HEK293T (cell line): ENCODE measurements around the gene RAB5B.
"Not testable (repeated sequence)": the region's sequence is repeated elsewhere in the genome, so short reads cannot be mapped to it uniquely, and the experiment has no call there.

Experiments
- CTCF ChIA-PET: fragments of 350-600 bp; formaldehyde crosslinking; extraction: SDS; loops from one replicate; lab custom pipeline; 2021; ENCODE audit warnings: antibody characterized with exemption, inconsistent platforms; lab: Yijun Ruan, JAX
- POLR2A ChIA-PET: fragments of 350-600 bp; formaldehyde crosslinking; extraction: SDS; loops from one replicate; lab custom pipeline; 2020; ENCODE audit warnings: antibody characterized with exemption, inconsistent platforms; lab: Yijun Ruan, JAX
- DNase-seq: peaks from one replicate; pipeline ENCODE4 v3.0.0; 2012; ENCODE audit warnings: mixed read lengths; ENCODE audit errors: extremely low spot score
- ARNT ChIP-seq: fragments of 450-650 bp; IDR thresholded peaks from 2 replicates; pipeline ENCODE4 v1.6.1; 2017; ENCODE audit warnings: mild to moderate bottlenecking
- BHLHE40 ChIP-seq: fragments of 450-650 bp; IDR thresholded peaks from 2 replicates; pipeline ENCODE4 v1.6.1; 2016; ENCODE audit warnings: mild to moderate bottlenecking, moderate library complexity, borderline replicate concordance
- CTBP1 ChIP-seq: fragments of 450-650 bp; IDR thresholded peaks from 2 replicates; pipeline ENCODE4 v1.6.1; 2016; ENCODE audit warnings: borderline replicate concordance
- ELF4 ChIP-seq: fragments of 450-650 bp; IDR thresholded peaks from 2 replicates; pipeline ENCODE4 v1.6.1; 2017; ENCODE audit warnings: antibody characterized with exemption
- FOXA1 ChIP-seq: fragments of 450-650 bp; IDR thresholded peaks from 2 replicates; pipeline ENCODE4 v1.6.1; 2016; ENCODE audit warnings: mild to moderate bottlenecking
- FOXK2 ChIP-seq: fragments of 450-650 bp; IDR thresholded peaks from 2 replicates; pipeline ENCODE4 v1.6.1; 2016; ENCODE audit warnings: mild to moderate bottlenecking
- FOXM1 ChIP-seq: fragments of 450-650 bp; IDR thresholded peaks from 2 replicates; pipeline ENCODE4 v1.6.1; 2017; ENCODE audit warnings: mild to moderate bottlenecking, borderline replicate concordance
- HDGF ChIP-seq: fragments of 450-650 bp; IDR thresholded peaks from 2 replicates; pipeline ENCODE4 v1.6.1; 2017; ENCODE audit warnings: antibody characterized with exemption, borderline replicate concordance
- L3MBTL2 ChIP-seq: fragments of 450-650 bp; conservative IDR thresholded peaks from 2 replicates; pipeline ENCODE4 v1.6.1; 2016; ENCODE audit warnings: mild to moderate bottlenecking
- LEF1 ChIP-seq: fragments of 450-650 bp; IDR thresholded peaks from 2 replicates; pipeline ENCODE4 v1.6.1; 2017; ENCODE audit warnings: mild to moderate bottlenecking, borderline replicate concordance
- NFRKB ChIP-seq: fragments of 450-650 bp; IDR thresholded peaks from 2 replicates; pipeline ENCODE4 v1.6.1; 2016; ENCODE audit warnings: mild to moderate bottlenecking, moderate library complexity
- SP1 ChIP-seq: fragments of 450-650 bp; IDR thresholded peaks from 2 replicates; pipeline ENCODE4 v1.6.1; 2017
- SUZ12 ChIP-seq: fragments of 450-650 bp; IDR thresholded peaks from 2 replicates; pipeline ENCODE4 v1.6.1; 2016; ENCODE audit warnings: mild to moderate bottlenecking
- TARDBP ChIP-seq: fragments of 450-650 bp; IDR thresholded peaks from 2 replicates; pipeline ENCODE4 v1.6.1; 2016
- ZNF384 ChIP-seq: fragments of 450-650 bp; IDR thresholded peaks from 2 replicates; pipeline ENCODE4 v1.6.1; 2016
- TF ChIP-seq, protein P1 (sequence below): fragments of 450-650 bp; IDR thresholded peaks from 2 replicates; pipeline ENCODE4 v1.6.1; 2016

Gene RAB5B

DNA sequence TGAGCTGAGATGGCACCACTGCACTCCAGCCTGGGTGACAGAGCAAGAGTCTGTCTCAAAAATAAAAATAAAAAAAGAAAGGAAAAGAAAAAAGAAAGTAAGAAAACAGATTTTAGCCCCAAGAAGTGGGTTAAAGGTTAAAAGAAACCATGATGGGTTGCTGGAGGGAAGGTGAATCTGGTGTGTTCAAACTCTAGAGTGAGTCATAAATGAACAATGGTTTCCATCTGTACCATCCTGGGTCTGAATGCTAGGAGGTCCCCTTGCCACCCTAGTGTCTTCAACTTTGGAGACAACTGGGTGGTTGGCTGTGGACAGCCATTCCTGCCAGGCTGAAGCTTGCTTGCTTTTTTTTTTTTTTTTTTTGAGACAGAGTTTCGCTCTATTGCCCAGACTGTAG lies 66.3 kb downstream of the RAB5B start:
- DNase-seq = no peak
- POLR2A ChIA-PET = interaction anchor here (0.8 to 1.6 kb wide), 8 partner anchors 11 to 223 kb away, joined by 3 to 15 read pairs (median 4); partner anchors contain the start of genes ORMDL2, SARNP, SUOX and ZC3H10
- TF ChIP-seq SP1 = no peak
- TF ChIP-seq TARDBP = no peak
- TF ChIP-seq BHLHE40 = no peak
- TF ChIP-seq ELF4 = no peak
- no peak for TF ChIP-seq FOXA1
- no peak for TF ChIP-seq SUZ12
- TF ChIP-seq ZNF384 = no peak
- no peak for TF ChIP-seq CTBP1
- TF ChIP-seq, protein P1, sequence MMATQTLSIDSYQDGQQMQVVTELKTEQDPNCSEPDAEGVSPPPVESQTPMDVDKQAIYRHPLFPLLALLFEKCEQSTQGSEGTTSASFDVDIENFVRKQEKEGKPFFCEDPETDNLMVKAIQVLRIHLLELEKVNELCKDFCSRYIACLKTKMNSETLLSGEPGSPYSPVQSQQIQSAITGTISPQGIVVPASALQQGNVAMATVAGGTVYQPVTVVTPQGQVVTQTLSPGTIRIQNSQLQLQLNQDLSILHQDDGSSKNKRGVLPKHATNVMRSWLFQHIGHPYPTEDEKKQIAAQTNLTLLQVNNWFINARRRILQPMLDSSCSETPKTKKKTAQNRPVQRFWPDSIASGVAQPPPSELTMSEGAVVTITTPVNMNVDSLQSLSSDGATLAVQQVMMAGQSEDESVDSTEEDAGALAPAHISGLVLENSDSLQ = no peak
- no peak for TF ChIP-seq LEF1
- no peak for TF ChIP-seq NFRKB
- no peak for TF ChIP-seq ARNT
- no peak for TF ChIP-seq L3MBTL2
- TF ChIP-seq FOXM1 = no peak
- TF ChIP-seq HDGF = no peak
- no peak for TF ChIP-seq FOXK2
- CTCF ChIA-PET = interaction anchor here (1.1 to 2.6 kb wide), 4 partner anchors 10 to 302 kb away, joined by 3 to 10 read pairs (median 4); partner anchors contain the start of gene ZC3H10

DNA sequence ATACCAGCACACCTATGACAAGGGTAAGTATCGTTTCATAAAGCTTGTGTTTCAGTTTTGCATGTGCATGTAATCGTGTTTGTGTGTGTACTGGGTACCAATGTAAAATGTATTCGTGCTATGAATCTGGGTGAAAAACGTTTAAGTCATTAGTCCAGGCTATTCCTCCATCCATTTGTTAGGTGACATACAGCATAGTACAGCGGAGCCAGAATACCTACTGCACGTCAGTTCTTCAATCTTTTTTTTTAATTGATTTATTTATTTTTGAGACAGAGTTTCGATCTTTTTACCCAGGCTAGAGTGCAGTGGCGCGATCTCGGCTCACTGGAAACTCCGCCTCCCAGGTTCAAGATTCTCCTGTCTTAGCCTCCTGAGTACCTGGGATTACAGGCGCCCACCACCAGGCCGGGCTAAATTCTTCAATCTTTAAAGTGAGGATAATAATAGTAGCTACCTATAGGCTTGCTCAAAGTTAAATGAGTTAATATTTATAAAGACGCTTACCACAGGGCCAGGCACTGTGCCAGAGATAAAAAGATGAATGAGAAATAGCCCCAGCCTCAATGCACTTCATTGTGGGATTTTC lies 67.2 kb downstream of the RAB5B start:
- DNase-seq = no peak
- POLR2A ChIA-PET = interaction anchor here (0.8 to 1.6 kb wide), 8 partner anchors 12 to 303 kb away, joined by 3 to 15 read pairs (median 4); partner anchors contain the start of genes ORMDL2, SARNP, SUOX and ZC3H10
- no peak for TF ChIP-seq L3MBTL2
- no peak for TF ChIP-seq TARDBP
- CTCF ChIA-PET = interaction anchor here (1.1 to 2.6 kb wide), 4 partner anchors 11 to 303 kb away, joined by 3 to 10 read pairs (median 4); partner anchors contain the start of gene ZC3H10

DNA sequence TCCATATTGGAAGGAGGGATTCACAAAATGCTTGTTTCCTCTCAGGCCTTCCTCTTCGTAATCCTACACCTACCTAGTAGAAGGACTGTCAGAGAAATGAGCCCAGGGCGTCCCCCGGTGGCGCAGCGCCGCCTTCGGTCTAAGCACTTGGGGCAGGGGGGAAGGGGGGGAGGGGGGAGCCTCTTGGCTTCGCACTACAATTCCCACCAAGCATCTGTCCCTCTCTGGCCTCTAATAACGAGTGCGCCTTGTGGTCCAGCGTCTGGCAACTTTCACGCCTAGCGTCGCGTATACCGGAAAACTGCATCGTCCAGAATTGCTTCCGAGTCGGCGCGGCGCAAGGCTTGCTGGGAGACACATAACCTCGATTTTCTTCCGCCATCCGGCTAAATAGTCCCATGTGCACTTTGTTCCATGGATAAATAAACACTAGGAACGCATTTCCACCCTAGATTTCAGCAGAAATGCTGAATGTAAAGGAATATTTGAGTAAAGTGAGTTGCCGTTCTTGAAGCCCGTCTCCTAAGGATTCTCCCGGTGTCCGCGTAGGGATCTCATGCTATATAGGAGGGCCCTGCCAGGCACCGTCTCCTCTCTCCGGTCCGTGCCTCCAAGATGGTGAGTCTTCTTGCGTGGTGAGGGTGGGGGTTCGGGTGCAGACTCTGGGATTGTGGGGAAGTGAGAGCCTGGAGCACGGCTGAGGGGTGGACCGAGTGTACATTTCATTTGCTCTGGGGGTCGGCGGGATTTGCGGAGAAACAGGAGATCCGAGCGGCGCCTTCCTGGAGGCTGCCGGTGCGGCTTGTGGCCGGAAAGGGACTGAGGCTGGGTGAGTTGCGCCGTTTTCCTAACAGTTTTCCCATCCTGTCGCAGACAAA lies 67.9 kb downstream of the RAB5B start, which contains the start of gene RPS26:
Gene RPS26 (plus strand): TSS at position 367 of the 878 bp plus-strand sequence. CDS start 249 bp downstream, at position 616.
- CTCF ChIA-PET = interaction anchor here (1.8 to 2.6 kb wide), 2 partner anchors 12 to 46 kb away, joined by 5 to 10 read pairs; no protein-coding TSS in a partner anchor
- DNase-seq = peak; percentile 89
- TF ChIP-seq FOXK2 = no peak
- TF ChIP-seq, protein P1 = 0 out of 2 replicates have a peak, but pooled peaks have one; percentile 37
- TF ChIP-seq HDGF = no peak
- TF ChIP-seq ZNF384 = no peak
- TF ChIP-seq ARNT = no peak
- no peak for TF ChIP-seq FOXA1
- TF ChIP-seq ELF4 = peak; percentile 89
- TF ChIP-seq TARDBP = peak; percentile 75
- no peak for TF ChIP-seq BHLHE40
- TF ChIP-seq LEF1 = no peak
- TF ChIP-seq FOXM1 = no peak
- peak; percentile 94 for TF ChIP-seq NFRKB
- TF ChIP-seq CTBP1 = peak; percentile 58
- peak; percentile 91 for TF ChIP-seq L3MBTL2
- no peak for TF ChIP-seq SP1
- peak; percentile 70; the same call in 1 of the 2 replicates for TF ChIP-seq SUZ12
- POLR2A ChIA-PET = interaction anchor here (1.0 to 1.6 kb wide), 2 partner anchors 48 to 303 kb away, joined by 3 read pairs; no protein-coding TSS in a partner anchor

DNA sequence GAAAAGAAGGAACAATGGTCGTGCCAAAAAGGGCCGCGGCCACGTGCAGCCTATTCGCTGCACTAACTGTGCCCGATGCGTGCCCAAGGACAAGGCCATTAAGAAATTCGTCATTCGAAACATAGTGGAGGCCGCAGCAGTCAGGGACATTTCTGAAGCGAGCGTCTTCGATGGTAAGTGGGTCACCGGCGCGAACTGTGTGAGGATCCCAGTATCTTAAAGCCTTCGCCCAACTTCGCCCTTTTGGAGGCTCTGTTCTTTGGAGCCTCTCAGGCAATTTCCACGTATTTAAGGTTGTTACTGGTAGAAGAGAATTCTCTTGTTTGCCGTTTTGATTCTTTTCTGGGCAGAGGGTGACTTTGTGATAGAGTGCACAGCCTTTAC lies 68.5 kb downstream of the RAB5B start:
- CTCF ChIA-PET, POLR2A ChIA-PET, DNase-seq: not testable (repeated sequence)

DNA sequence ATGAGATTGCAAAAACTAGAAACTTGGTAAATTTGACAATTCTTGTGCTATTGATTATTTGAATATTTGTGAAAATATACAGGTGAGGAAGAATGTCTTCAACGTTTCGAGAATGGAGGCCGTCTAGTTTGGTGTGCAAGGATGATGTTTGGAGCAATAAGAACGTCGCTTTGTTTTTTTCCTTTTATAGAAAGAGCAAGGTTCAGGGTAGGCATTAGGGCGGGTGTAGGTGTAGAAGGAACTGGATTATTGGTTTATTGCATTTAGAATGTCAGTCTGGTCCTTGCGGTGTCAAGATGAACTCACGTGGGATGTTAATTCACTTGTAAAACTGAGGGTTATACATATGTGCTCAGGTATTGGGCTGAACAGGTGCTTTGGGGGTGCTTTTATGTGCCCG lies 69.0 kb downstream of the RAB5B start:
- CTCF ChIA-PET = no interaction called here

More for the DNA sequence above, 69.0 kb downstream of the RAB5B start:
- POLR2A ChIA-PET = no interaction called here
- TF ChIP-seq ZNF384 (no peak), BHLHE40 (no peak), SP1 (no peak), FOXA1 (no peak), L3MBTL2 (no peak), SUZ12 (no peak), HDGF (no peak), FOXM1 (no peak), TARDBP (no peak), CTBP1 (no peak), ELF4 (no peak), ARNT (no peak), FOXK2 (no peak)
- TF ChIP-seq, protein P1 = no peak
- DNase-seq = no peak
